Activated CD4-positive, alpha-beta memory T cell treated with anti-CD3 and anti-CD28 coated beads, Interleukin-2, amount 10 ng/mL, durations not matched to agents 7 days and 5 days (primary cell): ENCODE measurements around the gene ST6GALNAC3. TPM values are rescaled to one million over a fixed set of nuclear protein-coding genes. Genes with fewer than 3 reads are reported as not detected.

Experiments
- CTCF ChIA-PET: fragments of 350-600 bp; sonication (Branson Sonifier 250); formaldehyde crosslinking; loops from one replicate; lab custom pipeline; 2021; ENCODE audit warnings: antibody characterized with exemption, inconsistent platforms; lab: Charles Lee
- POLR2A ChIA-PET: fragments of 350-600 bp; sonication (Branson Sonifier 250); formaldehyde crosslinking; loops from one replicate; lab custom pipeline; 2021; ENCODE audit warnings: antibody characterized with exemption; lab: Charles Lee
- DNase-seq: peaks from one replicate; pipeline ENCODE4 v3.0.0-alpha.2; 2020
- H3K27ac Mint-ChIP-seq: one replicate; pipeline ENCODE4 v1.8.0; 2021; ENCODE audit warnings: mild to moderate bottlenecking, mixed read lengths
- H3K27me3 Mint-ChIP-seq: one replicate; pipeline ENCODE4 v1.8.0; 2021; ENCODE audit warnings: mixed read lengths
- H3K36me3 Mint-ChIP-seq: one replicate; pipeline ENCODE4 v1.8.0; 2021; ENCODE audit warnings: low read depth, mixed read lengths
- H3K4me1 Mint-ChIP-seq: one replicate; pipeline ENCODE4 v1.8.0; 2021; ENCODE audit warnings: mixed read lengths
- H3K4me3 Mint-ChIP-seq: one replicate; pipeline ENCODE4 v1.8.0; 2021; ENCODE audit warnings: mild to moderate bottlenecking, mixed read lengths
- H3K9me3 Mint-ChIP-seq: one replicate; pipeline ENCODE4 v1.8.0; 2021; ENCODE audit warnings: mixed read lengths
- total RNA-seq, 2 experiments: library from RNA; stranded (reverse); gene quantifications; one replicate each; pipeline ENCODE4 v1.2.3, GENCODE V29; 2021

Gene ST6GALNAC3
- total RNA-seq, 2 experiments from 2014 or later = not detected

DNA sequence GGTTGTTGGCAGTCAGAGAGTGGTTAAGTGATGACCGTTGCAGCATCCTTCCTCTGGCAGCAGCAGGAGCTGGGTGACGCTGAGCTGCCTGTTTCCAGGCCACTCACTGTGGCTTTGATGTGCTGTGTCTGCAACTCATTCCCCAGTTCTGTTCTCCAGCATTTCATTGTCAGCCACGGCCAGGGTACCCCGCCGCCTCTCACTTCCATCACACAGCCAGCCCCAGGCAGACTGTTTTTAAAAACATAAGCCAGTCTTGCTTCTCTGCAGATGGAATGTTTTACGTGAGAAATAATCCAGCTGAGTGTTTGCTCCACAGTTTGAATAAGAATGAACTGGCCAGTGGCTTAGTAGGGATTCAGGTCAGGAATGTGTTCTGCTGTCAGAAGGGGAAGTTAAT is 21.5 kb upstream of the ST6GALNAC3 start:
- Mint-ChIP-seq H3K4me1 (peaks cover 9% of the 10 kb centered on the region), H3K27ac (no peak overlapping the region), H3K27me3 (peaks cover 10% of the 10 kb centered on the region), H3K9me3 (no peaks in the 10 kb centered on the region), H3K4me3 (no peak overlapping the region), H3K36me3 (no peaks in the 10 kb centered on the region)
- DNase-seq = no peak
- CTCF ChIA-PET = no interaction called here
- POLR2A ChIA-PET = no interaction called here

GRCh38 chr1:76054359-76054758 is 20.2 kb upstream of the ST6GALNAC3 start:
- CTCF ChIA-PET = no interaction called here
- H3K9me3 Mint-ChIP-seq = no peaks in the 10 kb centered on the region
- POLR2A ChIA-PET = no interaction called here
- peaks cover 10% of the 10 kb centered on the region for H3K27me3 Mint-ChIP-seq
- H3K36me3 Mint-ChIP-seq = no peaks in the 10 kb centered on the region
- H3K27ac Mint-ChIP-seq = no peak overlapping the region
- no peak overlapping the region for H3K4me3 Mint-ChIP-seq
- peaks cover 9% of the 10 kb centered on the region for H3K4me1 Mint-ChIP-seq
- no peak for DNase-seq

GRCh38 chr1:76055987-76056386 is 18.6 kb upstream of the ST6GALNAC3 start:
- DNase-seq = no peak
- H3K27ac Mint-ChIP-seq = no peak overlapping the region
- H3K27me3 Mint-ChIP-seq = peaks cover 7% of the 10 kb centered on the region
- H3K9me3 Mint-ChIP-seq = no peaks in the 10 kb centered on the region
- ChIA-PET POLR2A (no interaction called here), CTCF (no interaction called here)
- H3K4me1 Mint-ChIP-seq = peaks cover 9% of the 10 kb centered on the region
- H3K4me3 Mint-ChIP-seq = no peak overlapping the region
- H3K36me3 Mint-ChIP-seq = no peaks in the 10 kb centered on the region

DNA sequence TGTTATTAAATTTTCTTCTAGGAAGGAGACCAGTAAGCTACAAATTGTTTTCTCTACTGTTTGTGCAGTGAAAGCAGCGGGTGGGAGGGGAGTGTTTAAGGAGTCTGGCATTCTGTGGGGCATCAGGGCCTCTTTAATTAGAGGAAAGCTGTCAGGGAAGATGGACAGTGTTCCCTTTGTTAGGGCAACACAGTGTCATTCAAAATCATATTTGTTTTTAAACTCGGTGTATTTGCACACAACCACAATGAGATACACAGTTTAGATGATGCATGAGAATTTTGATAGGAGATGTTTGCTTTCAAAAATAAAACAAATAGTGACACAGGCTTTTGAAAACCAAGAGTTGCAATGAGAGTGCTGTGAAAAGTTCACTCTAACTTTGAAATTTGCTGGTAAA is 15.1 kb upstream of the ST6GALNAC3 start:
- no peak overlapping the region for H3K4me3 Mint-ChIP-seq
- peaks cover 4% of the 10 kb centered on the region for H3K27me3 Mint-ChIP-seq
- ChIA-PET POLR2A (no interaction called here), CTCF (no interaction called here)
- DNase-seq = no peak
- no peaks in the 10 kb centered on the region for H3K36me3 Mint-ChIP-seq
- no peaks in the 10 kb centered on the region for H3K4me1 Mint-ChIP-seq
- H3K9me3 Mint-ChIP-seq = no peaks in the 10 kb centered on the region
- H3K27ac Mint-ChIP-seq = no peak overlapping the region

GRCh38 chr1:76065270-76065669 is 9.3 kb upstream of the ST6GALNAC3 start:
- Mint-ChIP-seq H3K36me3 (no peaks in the 10 kb centered on the region), H3K4me3 (no peak overlapping the region), H3K27ac (no peak overlapping the region), H3K4me1 (no peaks in the 10 kb centered on the region), H3K27me3 (peaks cover 16% of the 10 kb centered on the region), H3K9me3 (no peaks in the 10 kb centered on the region)
- no peak for DNase-seq
- CTCF ChIA-PET = interaction anchor here (1.7 kb wide), 1 partner anchor 27 kb away, joined by 3 read pairs; no protein-coding TSS in a partner anchor
- POLR2A ChIA-PET = no interaction called here

GRCh38 chr1:76066394-76066793 is 8.2 kb upstream of the ST6GALNAC3 start:
- Mint-ChIP-seq H3K36me3 (no peaks in the 10 kb centered on the region), H3K27me3 (peaks cover 16% of the 10 kb centered on the region), H3K9me3 (no peaks in the 10 kb centered on the region), H3K4me1 (no peaks in the 10 kb centered on the region), H3K27ac (no peak overlapping the region), H3K4me3 (no peak overlapping the region)
- ChIA-PET CTCF (interaction anchor here (1.7 kb wide), 1 partner anchor 28 kb away, joined by 3 read pairs; no protein-coding TSS in a partner anchor), POLR2A (no interaction called here)
- no peak for DNase-seq

DNA sequence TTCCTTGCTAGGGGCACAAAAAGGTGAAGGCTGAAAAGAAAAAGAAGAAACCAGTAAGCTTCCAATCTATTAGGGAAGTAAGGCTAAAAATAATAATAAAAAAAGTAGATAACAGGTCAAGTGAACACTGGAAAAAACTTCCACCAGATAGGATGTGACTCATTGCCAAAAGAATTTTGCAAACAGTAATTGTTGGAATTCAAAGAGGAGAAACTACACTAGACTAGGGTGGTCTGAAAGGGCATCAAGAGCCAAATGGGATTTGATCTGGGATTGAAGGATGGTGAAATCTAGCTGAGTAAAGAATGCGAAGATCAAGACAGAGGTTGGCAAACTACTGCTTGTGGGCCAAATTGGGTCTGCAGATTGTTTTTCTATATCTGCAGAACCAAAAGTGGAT is 6.0 kb upstream of the ST6GALNAC3 start:
- H3K36me3 Mint-ChIP-seq = no peaks in the 10 kb centered on the region

DNA sequence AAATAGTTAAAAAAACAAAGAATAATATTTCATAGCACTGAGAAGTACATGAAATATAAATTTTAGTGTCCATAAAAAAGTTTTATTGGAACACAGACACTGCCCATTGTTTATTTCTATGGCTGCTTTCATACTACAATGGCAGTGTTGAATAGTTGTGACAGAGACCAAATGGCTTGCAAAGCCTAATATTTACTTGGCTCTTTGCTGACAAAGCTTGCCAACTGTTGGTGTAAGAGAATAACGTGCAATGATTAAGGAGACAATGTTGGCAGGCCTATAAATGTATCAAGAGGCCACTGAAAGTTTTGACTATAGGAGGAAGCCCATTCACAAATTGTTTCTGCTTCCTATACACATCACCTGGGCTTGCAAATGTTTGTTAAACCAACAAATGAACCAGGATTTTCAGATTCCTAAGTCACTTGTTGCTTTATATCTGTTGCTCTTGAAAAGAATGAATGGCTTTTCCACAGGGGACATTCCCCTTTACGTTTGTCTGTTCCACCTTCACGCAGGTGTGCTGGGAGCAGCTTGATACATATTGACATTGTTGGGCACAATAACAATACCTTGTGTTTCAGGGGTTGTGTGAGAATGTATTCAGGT is 5.5 kb upstream of the ST6GALNAC3 start:
- no peak overlapping the region for H3K4me3 Mint-ChIP-seq
- CTCF ChIA-PET = no interaction called here
- H3K4me1 Mint-ChIP-seq = peaks cover 2% of the 10 kb centered on the region
- DNase-seq = no peak
- no peaks in the 10 kb centered on the region for H3K9me3 Mint-ChIP-seq
- H3K36me3 Mint-ChIP-seq = no peaks in the 10 kb centered on the region
- no peak overlapping the region for H3K27ac Mint-ChIP-seq
- POLR2A ChIA-PET = no interaction called here
- H3K27me3 Mint-ChIP-seq = peaks cover 20% of the 10 kb centered on the region

More for the DNA sequence above, 6.0 kb upstream of the ST6GALNAC3 start:
- H3K27ac Mint-ChIP-seq = no peak overlapping the region
- no peak overlapping the region for H3K4me3 Mint-ChIP-seq
- H3K9me3 Mint-ChIP-seq = no peaks in the 10 kb centered on the region
- CTCF ChIA-PET = no interaction called here
- no peak for DNase-seq
- POLR2A ChIA-PET = no interaction called here
- H3K27me3 Mint-ChIP-seq = peaks cover 19% of the 10 kb centered on the region
- peaks cover 2% of the 10 kb centered on the region for H3K4me1 Mint-ChIP-seq

DNA sequence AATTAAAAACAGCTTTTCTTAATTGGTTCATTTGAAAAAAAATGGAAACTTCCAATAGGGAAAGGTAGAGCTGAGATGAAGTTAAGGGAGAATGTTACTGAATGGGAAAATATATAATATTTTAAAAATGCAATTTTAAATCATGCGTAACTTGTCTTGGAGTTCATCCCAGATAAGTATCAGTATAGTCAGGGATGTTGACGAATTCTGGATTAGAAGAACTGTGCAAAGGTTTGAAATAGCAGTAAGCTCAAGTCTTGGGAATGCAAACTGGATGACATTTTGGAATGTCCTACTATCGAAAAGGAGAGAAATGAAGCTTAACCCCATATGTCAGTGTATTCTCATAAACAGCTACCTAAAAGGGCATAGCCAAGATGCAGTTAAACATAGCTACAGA is 4.0 kb upstream of the ST6GALNAC3 start:
- H3K27me3 Mint-ChIP-seq = peaks cover 21% of the 10 kb centered on the region
- no peaks in the 10 kb centered on the region for H3K9me3 Mint-ChIP-seq
- POLR2A ChIA-PET = no interaction called here
- CTCF ChIA-PET = no interaction called here
- H3K27ac Mint-ChIP-seq = no peak overlapping the region
- H3K4me3 Mint-ChIP-seq = no peak overlapping the region
- no peak for DNase-seq
- H3K36me3 Mint-ChIP-seq = no peaks in the 10 kb centered on the region
- peaks cover 12% of the 10 kb centered on the region for H3K4me1 Mint-ChIP-seq

DNA sequence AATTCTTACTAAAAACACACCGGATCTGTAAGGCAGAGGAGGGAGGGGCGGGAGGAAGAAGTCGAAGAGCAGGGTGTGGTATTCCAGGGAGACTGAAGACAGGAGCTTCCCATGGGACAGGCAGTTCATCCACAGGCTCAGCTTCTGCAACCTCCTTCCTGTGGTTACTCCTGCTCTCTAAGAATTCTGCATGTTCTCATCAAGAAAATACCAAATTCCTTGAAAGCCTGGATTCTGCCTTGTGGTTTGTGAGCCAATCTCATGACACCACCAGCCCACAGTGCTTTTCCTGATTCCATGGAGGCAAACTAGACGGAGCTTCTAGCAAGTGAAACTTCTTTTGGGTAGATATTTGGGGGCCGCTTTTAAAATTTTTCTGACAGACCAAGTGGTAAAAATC is 1.1 kb upstream of the ST6GALNAC3 start:
- Mint-ChIP-seq H3K4me3 (no peak overlapping the region), H3K27me3 (peaks cover 27% of the 10 kb centered on the region), H3K27ac (no peak overlapping the region), H3K4me1 (peaks cover 12% of the 10 kb centered on the region), H3K36me3 (no peaks in the 10 kb centered on the region), H3K9me3 (no peaks in the 10 kb centered on the region)
- POLR2A ChIA-PET = no interaction called here
- CTCF ChIA-PET = no interaction called here
- no peak for DNase-seq

GRCh38 chr1:76075188-76075489 is 593 bp downstream of the ST6GALNAC3 start:
- POLR2A ChIA-PET = no interaction called here
- H3K4me3 Mint-ChIP-seq = peak overlapping the region; percentile 72

DNA sequence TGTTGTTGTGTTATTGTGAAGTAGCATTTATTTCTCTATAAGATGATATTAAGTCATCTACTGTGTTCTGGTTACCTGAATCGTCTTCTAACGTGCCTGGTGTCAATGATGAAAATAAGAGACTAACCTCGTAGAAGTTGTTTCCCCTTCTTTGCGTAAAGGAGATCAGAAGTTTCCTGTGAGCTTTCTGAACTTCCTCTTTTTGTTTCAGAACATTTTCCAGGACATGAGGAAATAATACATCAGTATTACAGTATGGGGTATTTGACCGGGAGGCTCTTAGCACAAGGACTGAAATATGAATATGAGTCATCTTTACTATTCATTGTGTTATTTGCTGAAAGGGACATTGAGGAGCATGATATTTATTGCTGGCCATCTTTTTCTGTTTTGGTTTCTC is 1.3 kb downstream of the ST6GALNAC3 start:
- CTCF ChIA-PET = no interaction called here
- H3K36me3 Mint-ChIP-seq = no peaks in the 10 kb centered on the region
- H3K9me3 Mint-ChIP-seq = no peaks in the 10 kb centered on the region
- peaks cover 12% of the 10 kb centered on the region for H3K4me1 Mint-ChIP-seq
- no peak overlapping the region for H3K4me3 Mint-ChIP-seq
- POLR2A ChIA-PET = no interaction called here
- peaks cover 22% of the 10 kb centered on the region for H3K27me3 Mint-ChIP-seq
- H3K27ac Mint-ChIP-seq = no peak overlapping the region
- DNase-seq = no peak

More at GRCh38 chr1:76075188-76075489, 593 bp downstream of the ST6GALNAC3 start:
- no peaks in the 10 kb centered on the region for H3K36me3 Mint-ChIP-seq
- H3K9me3 Mint-ChIP-seq = no peaks in the 10 kb centered on the region
- peaks cover 22% of the 10 kb centered on the region for H3K27me3 Mint-ChIP-seq
- peaks cover 12% of the 10 kb centered on the region for H3K4me1 Mint-ChIP-seq
- CTCF ChIA-PET = no interaction called here
- no peak for DNase-seq
- no peak overlapping the region for H3K27ac Mint-ChIP-seq

GRCh38 chr1:76079475-76080227 is 5.1 kb downstream of the ST6GALNAC3 start:
- POLR2A ChIA-PET = no interaction called here
- no peak overlapping the region for H3K4me3 Mint-ChIP-seq
- H3K4me1 Mint-ChIP-seq = peaks cover 7% of the 10 kb centered on the region
- H3K27ac Mint-ChIP-seq = no peak overlapping the region
- no peak for DNase-seq
- no peaks in the 10 kb centered on the region for H3K9me3 Mint-ChIP-seq
- CTCF ChIA-PET = interaction anchor here (0.7 kb wide), 1 partner anchor 56 kb away, joined by 3 read pairs; no protein-coding TSS in a partner anchor
- H3K27me3 Mint-ChIP-seq = peaks cover 15% of the 10 kb centered on the region
- H3K36me3 Mint-ChIP-seq = no peaks in the 10 kb centered on the region
